Stomach (tissue), 9 donors: ENCODE results near the gene MAST2. TPM values are rescaled to one million over a fixed set of nuclear protein-coding genes. Genes with fewer than 3 reads are reported as not detected.
"Not testable (repeated sequence)": the region's sequence is repeated elsewhere in the genome, so short reads cannot be mapped to it uniquely, and the experiment has no call there.

ENCODE experiments used
- DNase-seq, 2 donors: peaks; one replicate each; pipeline versions ENCODE4 v3.0.0 to v3.0.0-alpha.2; 2013 to 2019
- H3K27ac ChIP-seq, 5 donors: fragments of 200-600 bp in 4 of 5; sonication (generic) in 4 of 5; one replicate each; pipeline ENCODE4 v1.5.1; 2013 to 2019; ENCODE audit warnings: mild to moderate bottlenecking in 1 of 5, moderate library complexity in 1 of 5
- H3K27me3 ChIP-seq, 3 donors: fragments of 200-600 bp; sonication (generic); one replicate each; pipeline ENCODE4 v1.5.1; 2017 to 2019; ENCODE audit warnings: mixed run types in 1 of 3
- H3K36me3 ChIP-seq, 4 donors: fragments of 200-600 bp; sonication (generic); 1 replicate in 3 of 4; 2 replicates in 1 of 4; pipeline ENCODE4 v1.5.1; 2016 to 2019
- H3K4me1 ChIP-seq, 4 donors: fragments of 200-600 bp; sonication (generic); one replicate each; pipeline ENCODE4 v1.5.1; 2016 to 2019
- H3K4me3 ChIP-seq, 4 donors: fragments of 200-600 bp; sonication (generic) in 3 of 4; one replicate each; pipeline ENCODE4 v1.5.1; 2016 to 2019; ENCODE audit warnings: mild to moderate bottlenecking in 1 of 4
- H3K9me3 ChIP-seq, 4 donors: fragments of 200-600 bp; sonication (generic); one replicate each; pipeline ENCODE4 v1.5.1; 2016 to 2019
- CTCF ChIP-seq, 7 experiments: fragments of 450-650 bp in 4 of 7; fragments of 200-600 bp in 3 of 7; sonication (generic) in 3 of 7; IDR thresholded peaks; one replicate each; pipeline ENCODE4 v1.5.1; 2016 to 2019; ENCODE audit warnings: antibody characterized with exemption in 7 of 7, control low read depth in 2 of 7, mild to moderate bottlenecking in 1 of 7
- EP300 ChIP-seq: sonication (generic); formaldehyde crosslinking; IDR thresholded peaks from one replicate; pipeline ENCODE4 v1.6.1; 2017; ENCODE audit warnings: antibody characterized with exemption
- POLR2A ChIP-seq, 4 donors: fragments of 450-650 bp; IDR thresholded peaks; one replicate each; pipeline ENCODE4 v1.6.1; 2016; ENCODE audit warnings: antibody characterized with exemption in 4 of 4, control low read depth in 2 of 4, mild to moderate bottlenecking in 1 of 4, moderate library complexity in 1 of 4
- POLR2AphosphoS5 ChIP-seq, 3 donors: sonication (generic); formaldehyde crosslinking; IDR thresholded peaks; one replicate each; pipeline ENCODE4 v1.6.1; 2016; ENCODE audit warnings: antibody characterized with exemption in 3 of 3
- WGBS, 5 donors: extraction: QIAGEN DNeasy Blood & Tissue Kit in 3 of 5; methylation state at CpG; one replicate each; pipeline versions ENCODE4 v1.1.5 to v1.1.7; 2013 to 2018; 5-methylcytosine and 5-hydroxymethylcytosine counted together
- intact Hi-C: fragments of 100-400 bp; cut with DNase I; formaldehyde crosslinking; loops from one replicate; pipeline ENCODE4 v1.15.1; 2023; ENCODE audit warnings: low total_unique reads
- polyA plus RNA-seq, 3 donors: library from polyadenylated mRNA; stranded (reverse); fragments of 200-250 nt; gene quantifications; one replicate each; pipeline ENCODE4 v1.2.3, GENCODE V29; 2013
- total RNA-seq, 5 donors: library from RNA; depleted of rRNA; stranded (reverse); fragments of >200 nt; gene quantifications; one replicate each; pipeline versions ENCODE4 v1.1.0 to v1.2.3, GENCODE V29; 2014 to 2016
- donor health status: healthy with polysubstance abuse.
- donor health status: Bipolar disorder and iron deficiency.
- donor health status: healthy.

The MAST2 gene
- total and polyA plus RNA-seq, 8 donors = 5.3 to 131 (median 34.8) TPM

GRCh38 chr1:45842786-45843185, 39.4 kb downstream of the MAST2 start:
- H3K9me3 ChIP-seq = no peaks in the 10 kb centered on the region
- no peaks in the 10 kb centered on the region for H3K36me3 ChIP-seq
- WGBS, 5 donors = 88 to 95% (median 93%) methylated on average over 1 of the region's 1 CpG
- intact Hi-C loops = no loop called here
- TF ChIP-seq POLR2AphosphoS5 (IDR thresholded peaks at IDR 0.05) (no peak), POLR2A (IDR thresholded peaks at IDR 0.05) (no peak)
- no peak for DNase-seq
- H3K27ac ChIP-seq = no peak overlapping the region
- H3K4me1 ChIP-seq = peaks cover 0 to 20% (median 6%) of the 10 kb centered on the region in 4 donors
- H3K27me3 ChIP-seq = no peaks in the 10 kb centered on the region
- H3K4me3 ChIP-seq = no peak overlapping the region

GRCh38 chr1:45843474-45843905, 40.1 kb downstream of the MAST2 start:
- no peak overlapping the region for H3K27ac ChIP-seq
- no peak for DNase-seq
- no peaks in the 10 kb centered on the region for H3K27me3 ChIP-seq
- H3K9me3 ChIP-seq = no peaks in the 10 kb centered on the region
- peaks cover 0 to 27% (median 10%) of the 10 kb centered on the region in 4 donors for H3K4me1 ChIP-seq
- no peak overlapping the region for H3K4me3 ChIP-seq
- no peaks in the 10 kb centered on the region for H3K36me3 ChIP-seq
- intact Hi-C loops = no loop called here
- TF ChIP-seq CTCF (IDR thresholded peaks at IDR 0.05) = peak in 1 of 7 experiments; percentile 11
- no peak for TF ChIP-seq POLR2A (IDR thresholded peaks at IDR 0.05)

GRCh38 chr1:45844000-45844399, 40.6 kb downstream of the MAST2 start:
- H3K4me1 ChIP-seq = peaks cover 0 to 30% (median 10%) of the 10 kb centered on the region in 4 donors
- H3K36me3 ChIP-seq, DNase-seq, H3K9me3 ChIP-seq, intact Hi-C loops, H3K27me3 ChIP-seq, H3K4me3 ChIP-seq, H3K27ac ChIP-seq: not testable (repeated sequence)
- 70 to 75% (median 74%) methylated on average over 4 of the region's 4 CpGs for WGBS, 5 donors

GRCh38 chr1:45846931-45847330, 43.5 kb downstream of the MAST2 start:
- peaks cover 0 to 8% (median 6%) of the 10 kb centered on the region in 4 donors for H3K9me3 ChIP-seq
- no peak overlapping the region for H3K27ac ChIP-seq
- intact Hi-C loops = no loop called here
- TF ChIP-seq EP300 = no peak
- TF ChIP-seq POLR2A (IDR thresholded peaks at IDR 0.05) = no peak
- no peak for TF ChIP-seq POLR2AphosphoS5 (IDR thresholded peaks at IDR 0.05)
- TF ChIP-seq CTCF (IDR thresholded peaks at IDR 0.05) = no peak
- H3K4me1 ChIP-seq = peaks cover 0 to 30% (median 6%) of the 10 kb centered on the region in 4 donors
- H3K4me3 ChIP-seq = no peak overlapping the region
- no peak for DNase-seq
- no peaks in the 10 kb centered on the region for H3K27me3 ChIP-seq
- no peaks in the 10 kb centered on the region for H3K36me3 ChIP-seq
- 73 to 86% (median 78%) methylated on average over 3 of the region's 3 CpGs for WGBS, 5 donors

GRCh38 chr1:45848097-45848496, 44.7 kb downstream of the MAST2 start:
- 31 to 72% (median 50%) methylated on average over 2 of the region's 2 CpGs for WGBS, 5 donors
- H3K4me3 ChIP-seq = no peak overlapping the region
- H3K27ac ChIP-seq = no peak overlapping the region
- H3K27me3 ChIP-seq = no peaks in the 10 kb centered on the region
- TF ChIP-seq POLR2AphosphoS5 (IDR thresholded peaks at IDR 0.05) = peak in 1 of 3 donors; percentile 66
- TF ChIP-seq EP300 = no peak
- H3K36me3 ChIP-seq = no peaks in the 10 kb centered on the region
- peaks cover 0 to 30% (median 6%) of the 10 kb centered on the region in 4 donors for H3K4me1 ChIP-seq
- peak in 1 of 2 donors; percentile 48 for DNase-seq
- intact Hi-C loops = no loop called here
- H3K9me3 ChIP-seq = peaks cover 0 to 8% (median 6%) of the 10 kb centered on the region in 4 donors

GRCh38 chr1:45848714-45849113, 45.3 kb downstream of the MAST2 start:
- intact Hi-C loops = no loop called here
- Histone ChIP-seq H3K4me3 (no peak overlapping the region), H3K36me3 (no peaks in the 10 kb centered on the region), H3K27ac (no peak overlapping the region), H3K4me1 (peaks cover 0 to 24% (median 6%) of the 10 kb centered on the region in 4 donors), H3K27me3 (no peaks in the 10 kb centered on the region), H3K9me3 (peaks cover 0 to 8% (median 6%) of the 10 kb centered on the region in 4 donors)
- TF ChIP-seq POLR2AphosphoS5 (IDR thresholded peaks at IDR 0.05) = no peak
- TF ChIP-seq POLR2A (IDR thresholded peaks at IDR 0.05) = no peak
- no peak for TF ChIP-seq EP300
- no peak for TF ChIP-seq CTCF (IDR thresholded peaks at IDR 0.05)
- WGBS, 5 donors = 81 to 98% (median 86%) methylated on average over 2 of the region's 2 CpGs
- no peak for DNase-seq
